VCaP (cell line): Measurements from ENCODE around the gene WDR38.

Source experiments
- H3K27ac ChIP-seq: fragments of 450-650 bp; 2 replicates; pipeline ENCODE4 v1.5.1; 2017
- CTCF ChIP-seq: fragments of 450-650 bp; conservative IDR thresholded peaks from 2 replicates; pipeline ENCODE4 v1.5.1; 2017; ENCODE audit warnings: mild to moderate bottlenecking, moderate library complexity

The WDR38 gene

DNA sequence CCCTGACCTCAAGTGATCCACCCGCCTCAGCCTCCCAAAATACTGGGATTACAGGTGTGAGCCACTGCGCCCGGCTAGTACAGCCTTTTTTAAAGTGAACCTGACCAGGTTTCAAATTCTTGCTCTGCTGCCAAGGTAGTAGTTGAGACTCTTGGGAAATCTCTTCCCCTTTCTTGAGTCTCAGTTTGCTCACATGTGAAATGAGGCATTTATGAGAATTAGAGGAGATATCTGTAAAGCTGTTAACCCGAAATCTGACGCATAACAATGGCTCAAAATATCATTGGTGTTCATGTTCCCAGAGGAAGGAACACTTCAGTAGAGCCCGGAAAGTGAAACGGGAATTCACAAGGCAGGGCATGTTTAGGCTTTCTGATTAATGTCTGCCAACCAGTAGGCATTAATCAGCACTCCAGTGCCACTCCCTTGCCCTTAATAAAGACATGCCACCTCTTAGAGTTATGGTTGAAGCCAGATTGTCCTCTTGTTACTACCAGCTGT, 10.2 kb downstream of the WDR38 start:
- no peak for TF ChIP-seq CTCF
- peak overlapping the region; percentile 93; the same call in 1 of the 2 replicates for H3K27ac ChIP-seq

DNA sequence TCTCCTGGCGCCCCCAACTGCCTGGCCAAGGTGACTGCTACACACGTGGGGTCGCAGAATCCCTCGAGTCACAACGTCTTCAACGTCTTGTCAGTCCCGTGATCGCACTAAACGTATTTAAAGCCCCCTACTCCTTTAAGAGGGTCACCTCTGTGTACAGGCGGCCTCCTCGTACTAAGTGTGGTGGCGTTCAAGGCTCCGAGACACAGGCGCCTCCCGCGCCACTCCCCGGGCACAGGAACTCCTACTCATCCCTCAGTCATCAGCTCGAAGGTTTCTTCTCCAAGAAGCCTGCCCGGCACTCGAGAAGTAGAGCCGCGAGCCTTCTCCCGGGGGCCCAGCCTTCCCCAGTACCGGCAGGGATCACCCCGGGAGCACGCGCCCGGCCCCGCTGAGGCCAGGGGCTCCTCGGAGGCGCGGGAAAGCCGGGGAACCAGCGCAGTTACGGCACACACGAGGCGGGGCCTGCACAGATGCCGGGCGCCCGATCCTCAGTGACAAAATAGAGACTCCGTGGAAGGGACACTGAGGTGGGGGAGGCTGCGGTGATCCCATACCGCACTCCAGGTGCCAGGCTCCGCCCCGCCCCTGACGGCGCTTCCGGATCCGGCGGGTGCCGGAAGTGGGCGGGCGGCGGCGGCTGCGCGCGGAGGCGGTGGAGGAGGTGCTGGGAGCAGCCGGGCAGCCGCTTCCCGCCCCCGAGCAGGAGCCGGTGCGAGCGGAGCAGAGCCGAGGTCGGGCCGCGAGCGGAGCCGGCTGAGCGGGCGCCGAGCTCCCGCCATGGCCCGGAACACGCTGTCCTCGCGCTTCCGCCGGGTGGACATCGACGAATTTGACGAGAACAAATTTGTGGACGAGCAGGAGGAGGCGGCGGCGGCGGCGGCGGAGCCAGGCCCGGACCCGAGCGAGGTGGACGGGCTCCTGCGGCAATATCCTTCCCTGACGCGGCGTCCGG, 15.5 kb downstream of the WDR38 start:
- H3K27ac ChIP-seq, result peak overlapping the region; percentile 99
- peak; percentile 49; the same call in 1 of the 2 replicates for TF ChIP-seq CTCF

DNA sequence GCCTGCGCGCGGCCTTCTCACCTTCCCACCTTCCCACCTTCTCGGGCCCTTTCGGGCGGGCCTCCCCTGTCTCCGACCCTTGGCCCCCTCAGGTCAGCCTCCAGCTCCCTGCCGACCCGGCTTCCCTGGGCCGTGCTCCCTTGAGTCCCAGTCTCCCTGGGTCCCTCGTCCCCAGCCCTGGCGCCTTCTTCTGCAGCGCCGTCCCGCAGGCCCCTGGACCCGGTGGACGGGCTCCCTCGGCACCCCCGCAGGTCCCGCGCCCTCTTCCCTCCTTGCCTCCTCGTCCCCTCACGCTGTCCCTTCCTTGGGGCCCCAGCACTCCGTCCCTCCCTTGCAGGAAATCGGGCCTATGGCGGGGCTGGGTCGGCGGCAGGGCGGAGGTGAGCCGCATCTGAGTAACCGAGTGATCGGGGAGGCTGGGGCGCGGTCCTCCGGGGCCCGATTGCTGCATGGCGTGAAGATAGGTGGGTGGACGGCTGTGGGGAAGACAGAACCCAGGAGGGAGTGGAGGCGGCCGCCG, 16.3 kb downstream of the WDR38 start:
- H3K27ac ChIP-seq, result peak overlapping the region; percentile 99
- no peak for TF ChIP-seq CTCF

DNA sequence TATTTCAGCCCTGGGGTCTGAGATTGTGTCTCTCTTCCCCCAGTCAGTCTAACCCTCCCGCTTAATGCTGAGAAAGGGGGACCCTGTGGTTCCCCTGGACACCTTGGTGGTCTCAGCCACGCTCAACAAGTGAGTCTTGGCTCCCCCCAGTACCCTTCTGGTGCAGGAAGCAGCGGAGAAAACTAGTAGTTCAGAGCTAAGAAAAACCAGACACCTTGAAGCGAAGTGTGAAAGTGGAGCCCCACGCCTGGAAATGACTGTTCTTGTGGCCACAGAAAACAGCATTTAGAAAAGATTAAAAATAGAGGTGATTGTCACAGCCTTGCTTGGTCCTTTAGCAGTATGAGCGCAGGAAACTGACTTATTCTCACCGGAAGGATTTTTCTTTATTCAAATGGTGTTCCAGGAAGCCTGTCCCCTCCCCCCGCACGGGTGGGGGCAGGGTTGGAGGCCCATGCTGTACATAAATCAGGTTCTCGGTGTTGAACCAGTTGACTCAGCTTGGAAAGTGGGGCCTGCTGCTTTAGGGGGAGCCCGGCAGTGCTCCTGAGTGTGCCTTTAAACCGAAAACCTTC, 16.8 kb downstream of the WDR38 start:
- peak overlapping the region; percentile 99 for H3K27ac ChIP-seq
- TF ChIP-seq CTCF, result no peak

GRCh38 chr9:124870723-124871122, 17.5 kb downstream of the WDR38 start:
- peak overlapping the region; percentile 99 for H3K27ac ChIP-seq
- TF ChIP-seq CTCF, result no peak

DNA sequence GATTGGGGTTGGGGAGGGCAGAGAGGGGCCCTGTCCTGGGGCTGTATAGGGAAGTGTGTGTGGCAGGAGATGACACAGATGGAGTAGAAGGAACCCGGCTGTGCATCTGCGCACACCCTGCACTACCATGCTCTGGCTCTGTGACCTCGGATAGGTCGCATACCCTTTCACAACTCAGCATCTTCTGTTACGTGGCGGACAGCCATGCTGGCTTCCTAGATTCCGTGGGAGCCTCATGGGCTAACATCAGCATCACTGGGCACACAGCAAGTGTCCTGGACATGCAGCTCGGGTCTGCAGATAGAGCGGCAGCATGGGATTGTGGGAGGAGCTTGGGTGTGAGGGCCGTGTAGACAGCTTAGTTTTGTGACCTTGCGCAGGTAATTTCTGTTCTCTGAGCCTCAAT, 17.9 kb downstream of the WDR38 start:
- H3K27ac ChIP-seq, result peak overlapping the region; percentile 99
- no peak for TF ChIP-seq CTCF

DNA sequence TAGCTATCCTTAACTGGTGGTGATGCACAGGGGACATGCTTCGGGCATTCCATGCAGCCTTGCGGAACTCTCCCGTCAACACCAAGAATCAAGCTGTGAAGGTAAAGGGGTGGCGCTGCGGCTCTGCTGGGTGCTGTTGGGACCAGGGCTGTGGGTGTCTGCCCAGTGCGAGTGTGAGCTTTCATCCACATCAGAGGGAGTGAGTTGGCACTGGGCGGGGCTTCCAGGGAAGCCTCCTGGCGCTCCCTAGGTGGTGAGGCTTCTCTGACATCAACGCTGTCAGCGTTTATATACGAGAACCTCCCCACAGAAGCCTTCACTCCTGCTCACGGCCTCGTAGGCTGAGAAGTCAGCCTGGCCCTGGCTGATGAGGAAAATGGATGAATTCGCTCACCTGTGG, 20.4 kb downstream of the WDR38 start:
- 0 out of 2 replicates have a peak overlapping the region, but pooled peaks have one; percentile 99 for H3K27ac ChIP-seq

More for the DNA sequence above, 20.4 kb downstream of the WDR38 start:
- TF ChIP-seq CTCF, result no peak
